Endothelial cell (in vitro differentiated cells): Measurements from ENCODE around the gene ERBB3. TPM values are rescaled to one million over a fixed set of nuclear protein-coding genes. Genes with fewer than 3 reads are reported as not detected.

Experiments
- DNase-seq: peaks from one replicate; pipeline ENCODE4 v3.0.0; 2021; ENCODE audit warnings: low spot score
- H3K27ac Mint-ChIP-seq: one replicate; pipeline ENCODE4 v1.8.0; 2021; ENCODE audit warnings: mixed read lengths, inconsistent platforms; ENCODE audit not compliant: unreplicated experiment
- H3K27me3 Mint-ChIP-seq: one replicate; pipeline ENCODE4 v1.8.0; 2021; ENCODE audit warnings: mild to moderate bottlenecking, moderate library complexity, mixed read lengths, inconsistent platforms; ENCODE audit not compliant: unreplicated experiment
- H3K36me3 Mint-ChIP-seq: one replicate; pipeline ENCODE4 v1.8.0; 2021; ENCODE audit warnings: mild to moderate bottlenecking, low read depth, mixed read lengths, inconsistent platforms; ENCODE audit not compliant: unreplicated experiment
- H3K4me1 Mint-ChIP-seq: one replicate; pipeline ENCODE4 v1.8.0; 2021; ENCODE audit warnings: mild to moderate bottlenecking, mixed read lengths, inconsistent platforms; ENCODE audit not compliant: unreplicated experiment
- H3K4me3 Mint-ChIP-seq: one replicate; pipeline ENCODE4 v1.8.0; 2021; ENCODE audit warnings: mild to moderate bottlenecking, mixed read lengths, inconsistent platforms; ENCODE audit not compliant: unreplicated experiment
- H3K9me3 Mint-ChIP-seq: one replicate; pipeline ENCODE4 v1.8.0; 2021; ENCODE audit warnings: mixed read lengths, inconsistent platforms; ENCODE audit not compliant: unreplicated experiment
- total RNA-seq: library from RNA; stranded (reverse); fragmentation: NEBNext Ultra II Directional; extraction: Animal tissue kit (Norgen Biotek cat#: 25700); gene quantifications from one replicate; pipeline ENCODE4 v1.2.1, GENCODE V29; 2021; ENCODE audit not compliant: unreplicated experiment
- TF ChIP-seq, protein P1 (sequence below): fragments of 200-600 bp; sonication (generic); IDR thresholded peaks from one replicate; pipeline ENCODE4 v1.5.0; 2021; ENCODE audit warnings: antibody characterized with exemption; ENCODE audit not compliant: unreplicated experiment

Gene ERBB3
- total RNA-seq, 1 donor from 2014 or later = 4.2 TPM

- H3K27ac Mint-ChIP-seq = peak overlapping the region; percentile 99
- DNase-seq = no peak
- peaks cover 56% of the 10 kb centered on the region for H3K4me1 Mint-ChIP-seq
- H3K27me3 Mint-ChIP-seq = peaks cover 13% of the 10 kb centered on the region
- H3K36me3 Mint-ChIP-seq = peaks cover 70% of the 10 kb centered on the region
- no peaks in the 10 kb centered on the region for H3K9me3 Mint-ChIP-seq
- peak overlapping the region; percentile 80 for H3K4me3 Mint-ChIP-seq
- TF ChIP-seq, protein P1, sequence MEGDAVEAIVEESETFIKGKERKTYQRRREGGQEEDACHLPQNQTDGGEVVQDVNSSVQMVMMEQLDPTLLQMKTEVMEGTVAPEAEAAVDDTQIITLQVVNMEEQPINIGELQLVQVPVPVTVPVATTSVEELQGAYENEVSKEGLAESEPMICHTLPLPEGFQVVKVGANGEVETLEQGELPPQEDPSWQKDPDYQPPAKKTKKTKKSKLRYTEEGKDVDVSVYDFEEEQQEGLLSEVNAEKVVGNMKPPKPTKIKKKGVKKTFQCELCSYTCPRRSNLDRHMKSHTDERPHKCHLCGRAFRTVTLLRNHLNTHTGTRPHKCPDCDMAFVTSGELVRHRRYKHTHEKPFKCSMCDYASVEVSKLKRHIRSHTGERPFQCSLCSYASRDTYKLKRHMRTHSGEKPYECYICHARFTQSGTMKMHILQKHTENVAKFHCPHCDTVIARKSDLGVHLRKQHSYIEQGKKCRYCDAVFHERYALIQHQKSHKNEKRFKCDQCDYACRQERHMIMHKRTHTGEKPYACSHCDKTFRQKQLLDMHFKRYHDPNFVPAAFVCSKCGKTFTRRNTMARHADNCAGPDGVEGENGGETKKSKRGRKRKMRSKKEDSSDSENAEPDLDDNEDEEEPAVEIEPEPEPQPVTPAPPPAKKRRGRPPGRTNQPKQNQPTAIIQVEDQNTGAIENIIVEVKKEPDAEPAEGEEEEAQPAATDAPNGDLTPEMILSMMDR = no peak
Observed at GRCh38 chr12:56141946-56142784, 62.2 kb downstream of the ERBB3 start.

DNA sequence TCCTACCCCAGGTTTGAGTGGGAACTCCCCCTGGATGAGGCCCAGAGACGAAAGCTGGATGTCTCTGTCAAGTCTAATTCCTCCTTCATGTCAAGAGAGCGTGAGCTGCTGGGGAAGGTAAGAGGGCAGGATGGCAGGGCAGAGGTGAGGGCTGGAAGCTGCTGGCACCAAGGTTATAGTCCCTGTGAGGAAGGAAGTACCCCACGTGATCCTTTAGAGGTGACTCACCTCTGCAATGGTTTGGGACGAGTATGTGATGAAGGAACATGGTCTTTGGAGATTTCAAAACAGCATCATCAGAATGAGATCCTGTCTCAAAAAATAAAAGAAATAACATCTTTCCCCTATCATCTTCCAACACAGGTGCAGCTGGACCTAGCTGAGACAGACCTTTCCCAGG lies 63.3 kb downstream of the ERBB3 start:
- Mint-ChIP-seq H3K27me3 (peaks cover 10% of the 10 kb centered on the region), H3K4me1 (peaks cover 56% of the 10 kb centered on the region), H3K9me3 (no peaks in the 10 kb centered on the region), H3K36me3 (peaks cover 61% of the 10 kb centered on the region), H3K27ac (peak overlapping the region; percentile 99), H3K4me3 (peak overlapping the region; percentile 80)
- DNase-seq = no peak
- TF ChIP-seq, protein P1 = no peak

GRCh38 chr12:56143870-56144269 lies 63.9 kb downstream of the ERBB3 start:
- H3K36me3 Mint-ChIP-seq = peaks cover 54% of the 10 kb centered on the region
- H3K27me3 Mint-ChIP-seq = peaks cover 8% of the 10 kb centered on the region
- peak; percentile 50 for DNase-seq
- H3K4me1 Mint-ChIP-seq = peaks cover 56% of the 10 kb centered on the region
- TF ChIP-seq, protein P1 = no peak
- H3K4me3 Mint-ChIP-seq = peak overlapping the region; percentile 83
- H3K27ac Mint-ChIP-seq = peak overlapping the region; percentile 99
- H3K9me3 Mint-ChIP-seq = no peaks in the 10 kb centered on the region

GRCh38 chr12:56145217-56145616 lies 65.3 kb downstream of the ERBB3 start:
- H3K4me1 Mint-ChIP-seq = peaks cover 52% of the 10 kb centered on the region
- no peaks in the 10 kb centered on the region for H3K9me3 Mint-ChIP-seq
- H3K27me3 Mint-ChIP-seq = peaks cover 8% of the 10 kb centered on the region
- TF ChIP-seq, protein P1 = no peak
- H3K4me3 Mint-ChIP-seq = peak overlapping the region; percentile 47
- no peak overlapping the region for H3K27ac Mint-ChIP-seq
- H3K36me3 Mint-ChIP-seq = peaks cover 43% of the 10 kb centered on the region
- DNase-seq = no peak
